Measurements from ENCODE around the gene ZNF474. TPM values are rescaled to one million over a fixed set of nuclear protein-coding genes. Genes with fewer than 3 reads are reported as not detected.

Gene ZNF474
- total RNA-seq, 1 donor from 2014 or later, result not detected

- no peak for DNase-seq (ENCODE audit: low spot score)
- TF ChIP-seq CTCF (IDR thresholded peaks at IDR 0.05; ENCODE audit: unreplicated experiment), result no peak
- no peaks in the 10 kb centered on the region for H3K36me3 Mint-ChIP-seq (ENCODE audit: low read depth, unreplicated experiment)
- H3K9me3 Mint-ChIP-seq (ENCODE audit: unreplicated experiment), result no peaks in the 10 kb centered on the region
- peaks cover 20% of the 10 kb centered on the region for H3K4me1 Mint-ChIP-seq (ENCODE audit: unreplicated experiment)
- peaks cover 2% of the 10 kb centered on the region for H3K27me3 Mint-ChIP-seq (ENCODE audit: unreplicated experiment)
- no peak overlapping the region for H3K27ac Mint-ChIP-seq (ENCODE audit: unreplicated experiment)
- H3K4me3 Mint-ChIP-seq (ENCODE audit: unreplicated experiment), result no peak overlapping the region
Observed at GRCh38 chr5:122110987-122111386, 18.4 kb upstream of the ZNF474 start.

DNA sequence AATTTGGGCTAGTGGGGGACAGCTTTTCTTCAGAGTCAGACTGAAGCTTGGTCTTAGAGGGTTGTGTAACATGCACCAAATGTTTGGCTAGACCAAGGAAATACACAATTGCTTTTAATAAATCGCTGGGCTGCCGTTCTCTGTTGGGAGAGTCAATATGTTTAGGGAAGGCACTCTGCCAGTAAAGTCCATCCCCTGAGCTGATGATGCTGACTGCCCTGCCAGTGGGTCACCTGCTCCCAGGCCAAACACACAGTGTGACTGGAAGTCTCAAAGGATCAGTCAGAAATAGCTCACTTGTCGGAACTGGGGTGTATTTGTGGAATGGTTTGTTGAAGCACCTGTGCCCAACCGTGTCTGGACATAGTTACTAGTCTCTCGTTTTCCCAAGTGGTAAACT, 17.9 kb upstream of the ZNF474 start:
- peaks cover 2% of the 10 kb centered on the region for H3K27me3 Mint-ChIP-seq (ENCODE audit: unreplicated experiment)
- H3K4me3 Mint-ChIP-seq (ENCODE audit: unreplicated experiment), result no peak overlapping the region
- no peak for TF ChIP-seq CTCF (IDR thresholded peaks at IDR 0.05; ENCODE audit: unreplicated experiment)
- no peaks in the 10 kb centered on the region for H3K36me3 Mint-ChIP-seq (ENCODE audit: low read depth, unreplicated experiment)
- H3K4me1 Mint-ChIP-seq (ENCODE audit: unreplicated experiment), result peaks cover 20% of the 10 kb centered on the region
- no peak for DNase-seq (ENCODE audit: low spot score)
- H3K27ac Mint-ChIP-seq (ENCODE audit: unreplicated experiment), result no peak overlapping the region
- H3K9me3 Mint-ChIP-seq (ENCODE audit: unreplicated experiment), result no peaks in the 10 kb centered on the region

DNA sequence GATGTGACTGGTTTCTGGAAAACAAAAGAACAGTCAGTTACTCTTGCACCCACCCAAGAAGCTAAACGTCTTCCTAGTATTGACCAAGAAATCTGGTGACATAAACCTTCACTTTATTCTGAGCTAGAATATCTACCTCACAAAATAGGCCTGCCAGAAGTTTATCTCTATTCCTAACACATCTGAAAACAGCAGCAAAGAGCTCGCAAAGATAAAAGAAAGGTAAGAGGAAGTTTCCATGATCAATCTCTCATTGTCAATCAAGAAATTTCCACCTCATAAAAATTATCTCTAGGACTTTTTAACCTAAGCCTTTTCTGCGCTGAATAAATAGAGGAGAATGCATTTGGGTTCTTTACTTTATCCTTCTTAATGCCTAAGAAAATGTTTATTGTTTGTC, 17.3 kb upstream of the ZNF474 start:
- TF ChIP-seq CTCF (IDR thresholded peaks at IDR 0.05; ENCODE audit: unreplicated experiment), result no peak
- Mint-ChIP-seq H3K9me3 (ENCODE audit: unreplicated experiment) (no peaks in the 10 kb centered on the region), H3K4me1 (ENCODE audit: unreplicated experiment) (peaks cover 20% of the 10 kb centered on the region), H3K27me3 (ENCODE audit: unreplicated experiment) (peaks cover 2% of the 10 kb centered on the region), H3K27ac (ENCODE audit: unreplicated experiment) (no peak overlapping the region), H3K4me3 (ENCODE audit: unreplicated experiment) (no peak overlapping the region), H3K36me3 (ENCODE audit: low read depth, unreplicated experiment) (no peaks in the 10 kb centered on the region)
- DNase-seq (ENCODE audit: low spot score), result no peak

- Mint-ChIP-seq H3K4me1 (ENCODE audit: unreplicated experiment) (peaks cover 20% of the 10 kb centered on the region), H3K27me3 (ENCODE audit: unreplicated experiment) (peaks cover 2% of the 10 kb centered on the region), H3K4me3 (ENCODE audit: unreplicated experiment) (no peak overlapping the region), H3K36me3 (ENCODE audit: low read depth, unreplicated experiment) (no peaks in the 10 kb centered on the region), H3K9me3 (ENCODE audit: unreplicated experiment) (no peaks in the 10 kb centered on the region), H3K27ac (ENCODE audit: unreplicated experiment) (peak overlapping the region; percentile 61)
- no peak for TF ChIP-seq CTCF (IDR thresholded peaks at IDR 0.05; ENCODE audit: unreplicated experiment)
- no peak for DNase-seq (ENCODE audit: low spot score)
Observed at GRCh38 chr5:122112733-122113558, 16.4 kb upstream of the ZNF474 start.

GRCh38 chr5:122114501-122114900, 14.8 kb upstream of the ZNF474 start:
- peaks cover 20% of the 10 kb centered on the region for H3K4me1 Mint-ChIP-seq (ENCODE audit: unreplicated experiment)
- peaks cover 2% of the 10 kb centered on the region for H3K27me3 Mint-ChIP-seq (ENCODE audit: unreplicated experiment)
- TF ChIP-seq CTCF (IDR thresholded peaks at IDR 0.05; ENCODE audit: unreplicated experiment), result no peak
- H3K9me3 Mint-ChIP-seq (ENCODE audit: unreplicated experiment), result no peaks in the 10 kb centered on the region
- H3K27ac Mint-ChIP-seq (ENCODE audit: unreplicated experiment), result no peak overlapping the region
- DNase-seq (ENCODE audit: low spot score), result no peak
- no peak overlapping the region for H3K4me3 Mint-ChIP-seq (ENCODE audit: unreplicated experiment)
- no peaks in the 10 kb centered on the region for H3K36me3 Mint-ChIP-seq (ENCODE audit: low read depth, unreplicated experiment)

Data from endothelial cell (in vitro differentiated cells).